GM19467 (cell line): ENCODE data around the gene MYOM3.

Experiments
- ATAC-seq: cut with Tn5 transposase; IDR thresholded peaks from one replicate; pipeline ENCODE4 v1.9.1; 2021; ENCODE audit warnings: mild to moderate bottlenecking, moderate library complexity; ENCODE audit not compliant: unreplicated experiment

Gene MYOM3

GRCh38 chr1:24139222-24139489, 27.2 kb upstream of the MYOM3 start:
- no peak for ATAC-seq

GRCh38 chr1:24138476-24139221, 26.7 kb upstream of the MYOM3 start:
- no peak for ATAC-seq

- ATAC-seq: no peak
These were observed 25.1 kb upstream of the MYOM3 start for GRCh38 chr1:24136956-24137539.

GRCh38 chr1:24134376-24134775, 22.4 kb upstream of the MYOM3 start:
- no peak for ATAC-seq

- no peak for ATAC-seq
These were observed 21.9 kb upstream of the MYOM3 start for GRCh38 chr1:24133819-24134218.

GRCh38 chr1:24130385-24130784, 18.4 kb upstream of the MYOM3 start:
- ATAC-seq: no peak

GRCh38 chr1:24127801-24128363, 15.9 kb upstream of the MYOM3 start:
- no peak for ATAC-seq

- ATAC-seq: no peak
These were observed 15.3 kb upstream of the MYOM3 start for GRCh38 chr1:24127134-24127800.

GRCh38 chr1:24126672-24127023, 14.7 kb upstream of the MYOM3 start:
- ATAC-seq: no peak

- ATAC-seq: no peak
These were observed 14.2 kb upstream of the MYOM3 start for GRCh38 chr1:24126018-24126671.

- ATAC-seq: no peak
These were observed 13.5 kb upstream of the MYOM3 start for GRCh38 chr1:24125456-24125855.

GRCh38 chr1:24124980-24125379, 13.0 kb upstream of the MYOM3 start:
- ATAC-seq: no peak

- ATAC-seq: no peak
These were observed 11.7 kb upstream of the MYOM3 start for GRCh38 chr1:24123611-24124010.

GRCh38 chr1:24122776-24123175, 10.8 kb upstream of the MYOM3 start:
- no peak for ATAC-seq

- ATAC-seq: no peak
These were observed 9.5 kb upstream of the MYOM3 start for GRCh38 chr1:24121406-24121805.

- ATAC-seq: no peak
These were observed 9.0 kb upstream of the MYOM3 start for GRCh38 chr1:24120965-24121364.

- ATAC-seq: no peak
These were observed 8.2 kb upstream of the MYOM3 start for GRCh38 chr1:24119859-24120756.

GRCh38 chr1:24119489-24119858, 7.5 kb upstream of the MYOM3 start:
- ATAC-seq: no peak

GRCh38 chr1:24118410-24119242, 6.7 kb upstream of the MYOM3 start:
- no peak for ATAC-seq
